Thoracic aorta (tissue), 2 donors: Measurements from ENCODE around the gene MROH2A. TPM values are rescaled to one million over a fixed set of nuclear protein-coding genes. Genes with fewer than 3 reads are reported as not detected.

Experiments
- ATAC-seq: fragments of 150-250 bp; one replicate; pipeline ENCODE4 v1.8.0; 2017; ENCODE audit warnings: low read depth; ENCODE audit not compliant: insufficient number of reproducible peaks, low FRiP score
- DNase-seq: peaks from one replicate; pipeline ENCODE4 v3.0.0-alpha.2; 2020; ENCODE audit warnings: low spot score
- H3K27ac ChIP-seq, 2 donors: fragments of 200-600 bp; sonication (generic); 1 replicate in 1 of 2; 2 replicates in 1 of 2; pipeline ENCODE4 v1.5.1; 2016; ENCODE audit warnings: mild to moderate bottlenecking in 2 of 2, moderate library complexity in 2 of 2
- H3K27me3 ChIP-seq: fragments of 200-600 bp; sonication (generic); replicated peaks from 2 replicates; pipeline ENCODE4 v1.6.0; 2016; ENCODE audit warnings: mild to moderate bottlenecking; ENCODE audit not compliant: insufficient read depth
- H3K36me3 ChIP-seq: fragments of 200-600 bp; sonication (generic); one replicate; pipeline ENCODE4 v1.5.1; 2016
- H3K4me1 ChIP-seq, 2 donors: fragments of 200-600 bp; sonication (generic); 1 replicate in 1 of 2; 2 replicates in 1 of 2; pipeline versions ENCODE4 v1.5.1 to v1.6.0; 2016; ENCODE audit warnings: low read depth in 2 of 2, mild to moderate bottlenecking in 1 of 2; ENCODE audit not compliant: control insufficient read depth in 1 of 2
- H3K4me3 ChIP-seq: fragments of 200-600 bp; sonication (generic); 2 replicates; pipeline ENCODE4 v1.5.1; 2016; ENCODE audit warnings: mild to moderate bottlenecking
- H3K9me3 ChIP-seq: fragments of 200-600 bp; sonication (generic); 2 replicates; pipeline ENCODE4 v1.5.1; 2016
- total RNA-seq, 2 donors: library from RNA; depleted of rRNA; stranded (reverse); fragments of >200 nt; gene quantifications; one replicate each; pipeline versions ENCODE4 v1.1.0 to v1.2.3, GENCODE V29; 2016
- TF ChIP-seq, protein P1 (sequence below): fragments of 200-600 bp; sonication (generic); IDR thresholded peaks from one replicate; pipeline ENCODE4 v1.5.1; 2019; ENCODE audit warnings: antibody characterized with exemption

MROH2A gene
- total RNA-seq, 2 donors from 2014 or later = not detected

DNA sequence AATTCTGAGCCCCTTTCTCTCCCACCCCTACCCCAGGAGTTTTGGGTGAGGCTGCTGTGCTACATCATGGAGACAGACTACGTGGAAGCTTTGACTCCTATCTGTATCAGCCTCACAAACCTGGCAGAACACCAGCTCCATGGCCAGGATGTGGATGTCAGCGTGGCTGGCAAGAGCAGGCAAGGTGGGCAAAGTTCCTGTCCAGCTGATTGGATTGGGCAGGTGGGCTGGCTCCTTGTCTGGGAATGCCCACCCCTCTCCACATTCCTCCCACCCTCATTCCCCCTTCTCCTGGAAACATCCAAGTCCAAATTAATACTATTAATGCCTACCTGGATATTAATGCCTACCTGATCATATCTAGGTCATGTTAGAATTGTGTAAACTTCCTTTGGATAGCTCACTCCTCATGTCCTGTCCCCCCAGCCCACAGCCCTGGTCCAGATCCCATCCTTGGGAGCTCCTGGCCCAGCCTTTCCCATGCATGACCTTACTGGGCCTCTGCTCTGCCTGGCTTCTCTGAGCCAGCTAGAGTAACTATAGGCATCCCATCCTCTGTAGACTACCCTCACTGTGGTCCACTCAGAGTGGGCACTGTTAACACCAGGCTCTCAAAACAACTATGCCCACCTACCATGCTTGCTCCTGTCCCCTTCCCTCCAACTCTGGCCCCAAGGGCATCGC is 24.1 kb downstream of the MROH2A start:
- H3K36me3 ChIP-seq = no peaks in the 10 kb centered on the region
- DNase-seq (no peak), ATAC-seq (no peak)
- H3K27ac ChIP-seq = no peak overlapping the region
- no peaks in the 10 kb centered on the region for H3K9me3 ChIP-seq
- no peak overlapping the region for H3K4me3 ChIP-seq
- no peaks in the 10 kb centered on the region for H3K27me3 ChIP-seq
- TF ChIP-seq, protein P1, sequence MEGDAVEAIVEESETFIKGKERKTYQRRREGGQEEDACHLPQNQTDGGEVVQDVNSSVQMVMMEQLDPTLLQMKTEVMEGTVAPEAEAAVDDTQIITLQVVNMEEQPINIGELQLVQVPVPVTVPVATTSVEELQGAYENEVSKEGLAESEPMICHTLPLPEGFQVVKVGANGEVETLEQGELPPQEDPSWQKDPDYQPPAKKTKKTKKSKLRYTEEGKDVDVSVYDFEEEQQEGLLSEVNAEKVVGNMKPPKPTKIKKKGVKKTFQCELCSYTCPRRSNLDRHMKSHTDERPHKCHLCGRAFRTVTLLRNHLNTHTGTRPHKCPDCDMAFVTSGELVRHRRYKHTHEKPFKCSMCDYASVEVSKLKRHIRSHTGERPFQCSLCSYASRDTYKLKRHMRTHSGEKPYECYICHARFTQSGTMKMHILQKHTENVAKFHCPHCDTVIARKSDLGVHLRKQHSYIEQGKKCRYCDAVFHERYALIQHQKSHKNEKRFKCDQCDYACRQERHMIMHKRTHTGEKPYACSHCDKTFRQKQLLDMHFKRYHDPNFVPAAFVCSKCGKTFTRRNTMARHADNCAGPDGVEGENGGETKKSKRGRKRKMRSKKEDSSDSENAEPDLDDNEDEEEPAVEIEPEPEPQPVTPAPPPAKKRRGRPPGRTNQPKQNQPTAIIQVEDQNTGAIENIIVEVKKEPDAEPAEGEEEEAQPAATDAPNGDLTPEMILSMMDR = no peak
- H3K4me1 ChIP-seq = no peaks in the 10 kb centered on the region

DNA sequence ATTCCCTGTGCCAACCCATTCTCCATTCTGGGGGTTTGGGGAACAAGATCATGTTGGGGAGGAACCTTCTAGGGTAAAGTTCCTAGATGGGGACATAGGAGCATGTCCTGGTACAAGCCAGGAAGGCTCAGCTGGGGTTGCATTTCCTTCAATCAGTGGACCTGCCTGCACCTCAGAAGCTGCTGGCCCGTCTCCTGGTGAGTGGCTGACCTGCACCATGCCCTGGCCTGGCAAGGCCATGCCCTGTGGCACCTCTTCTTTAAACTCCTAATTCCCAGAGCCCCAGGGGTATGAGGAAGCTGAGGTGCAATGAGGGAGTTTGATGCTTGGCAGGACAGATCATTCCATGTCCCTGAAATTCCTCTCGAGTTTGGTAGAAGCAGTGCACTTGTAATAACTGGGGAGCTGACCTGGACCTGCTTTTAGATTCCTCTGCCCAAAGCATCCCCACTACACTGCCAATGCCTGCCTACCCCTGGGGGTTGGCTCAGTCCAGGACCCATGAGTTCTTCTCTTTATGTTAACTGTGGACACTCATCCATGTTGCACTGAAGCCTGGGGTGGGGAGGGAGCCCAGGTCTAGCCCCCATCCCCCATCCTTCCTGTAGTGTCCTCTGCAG is 25.3 kb downstream of the MROH2A start:
- TF ChIP-seq, protein P1 = no peak
- DNase-seq (no peak), ATAC-seq (no peak)
- no peaks in the 10 kb centered on the region for H3K27me3 ChIP-seq
- no peak overlapping the region for H3K27ac ChIP-seq
- H3K4me1 ChIP-seq = no peaks in the 10 kb centered on the region
- H3K36me3 ChIP-seq = no peaks in the 10 kb centered on the region
- no peak overlapping the region for H3K4me3 ChIP-seq
- H3K9me3 ChIP-seq = no peaks in the 10 kb centered on the region

DNA sequence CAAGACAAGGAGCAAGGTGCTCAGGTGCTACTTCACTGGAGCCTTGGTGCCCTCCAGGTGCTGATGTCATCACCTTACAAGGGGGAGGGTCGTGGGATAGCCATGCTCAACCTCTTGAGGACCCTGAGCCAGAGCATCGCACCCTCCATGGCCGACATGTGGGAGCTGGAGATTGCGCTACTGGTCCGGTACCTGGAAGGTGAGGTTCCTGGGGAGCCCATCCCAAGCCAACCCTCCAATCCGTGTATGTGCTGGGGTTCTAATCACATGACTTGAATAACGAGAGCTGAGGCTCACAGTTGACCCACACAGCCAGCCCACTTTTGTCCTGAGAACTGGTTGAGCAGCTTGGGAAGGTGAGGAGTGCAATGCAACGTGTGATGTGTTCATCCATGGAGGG is 25.9 kb downstream of the MROH2A start:
- Histone ChIP-seq H3K4me3 (no peak overlapping the region), H3K27ac (no peak overlapping the region), H3K36me3 (no peaks in the 10 kb centered on the region), H3K9me3 (no peaks in the 10 kb centered on the region), H3K27me3 (no peaks in the 10 kb centered on the region), H3K4me1 (no peaks in the 10 kb centered on the region)
- TF ChIP-seq, protein P1 = no peak
- ATAC-seq (no peak), DNase-seq (no peak)

DNA sequence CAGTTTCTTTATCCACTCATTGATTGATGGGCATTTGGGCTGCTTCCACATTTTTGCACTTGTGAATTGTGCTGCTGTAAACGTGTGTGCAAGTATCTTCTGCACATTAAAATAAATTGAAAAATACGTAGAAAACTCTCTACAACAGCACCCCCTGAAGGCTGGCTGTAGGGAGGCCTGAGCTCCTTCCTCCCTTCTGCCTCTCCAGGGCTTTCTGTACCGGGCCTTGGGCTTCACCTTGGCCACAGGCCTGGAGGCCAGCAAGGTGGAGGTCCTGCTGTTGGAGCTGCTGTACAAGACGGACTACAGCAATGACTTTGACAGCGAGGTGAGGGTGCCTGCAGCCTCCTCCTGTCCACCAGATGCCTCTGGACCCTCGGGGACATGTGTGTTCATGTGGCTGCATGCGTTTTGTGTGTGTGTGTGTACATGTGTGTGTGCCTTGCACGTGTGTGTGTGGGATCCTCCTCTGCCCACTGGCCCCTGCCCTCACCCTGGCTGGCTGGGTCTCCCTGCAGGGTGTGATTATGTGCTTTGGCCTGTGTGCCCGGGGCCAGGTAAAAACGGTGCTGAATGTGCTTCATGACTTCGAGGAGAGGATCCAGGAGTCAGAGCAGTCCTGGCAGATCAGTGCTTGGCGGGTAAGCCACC is 29.2 kb downstream of the MROH2A start:
- no peaks in the 10 kb centered on the region for H3K4me1 ChIP-seq
- ATAC-seq = no peak
- H3K27ac ChIP-seq = no peak overlapping the region
- TF ChIP-seq, protein P1 = no peak
- H3K27me3 ChIP-seq = no peaks in the 10 kb centered on the region
- no peak overlapping the region for H3K4me3 ChIP-seq
- no peak for DNase-seq
- H3K36me3 ChIP-seq = no peaks in the 10 kb centered on the region
- H3K9me3 ChIP-seq = no peaks in the 10 kb centered on the region
